ENCODE measurements around the gene TTC13.

Gene TTC13

DNA sequence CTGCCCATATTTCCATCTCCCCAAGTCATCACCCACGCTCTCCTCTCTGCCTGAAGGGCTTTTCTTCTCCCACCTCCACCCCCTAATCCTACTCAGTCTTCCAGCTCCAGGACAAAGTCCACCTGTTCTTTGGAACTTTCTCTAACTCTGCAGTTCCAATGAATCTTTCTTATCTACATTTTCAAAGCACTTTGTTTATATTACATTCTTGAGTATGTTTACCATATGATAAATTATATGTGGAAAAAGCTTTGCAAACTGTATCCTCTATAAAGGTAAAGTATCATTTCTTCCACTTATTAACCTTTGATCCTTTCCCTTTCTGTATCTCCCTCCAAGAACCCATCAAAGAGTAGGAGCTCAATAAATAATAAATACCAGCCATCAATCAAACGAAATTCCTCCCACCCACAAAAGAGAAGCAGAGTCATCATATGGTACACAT is 39.7 kb downstream of the TTC13 start:
- no peak for DNase-seq (ENCODE audit: low read depth in 2 of 2)
- TF ChIP-seq, protein P1, sequence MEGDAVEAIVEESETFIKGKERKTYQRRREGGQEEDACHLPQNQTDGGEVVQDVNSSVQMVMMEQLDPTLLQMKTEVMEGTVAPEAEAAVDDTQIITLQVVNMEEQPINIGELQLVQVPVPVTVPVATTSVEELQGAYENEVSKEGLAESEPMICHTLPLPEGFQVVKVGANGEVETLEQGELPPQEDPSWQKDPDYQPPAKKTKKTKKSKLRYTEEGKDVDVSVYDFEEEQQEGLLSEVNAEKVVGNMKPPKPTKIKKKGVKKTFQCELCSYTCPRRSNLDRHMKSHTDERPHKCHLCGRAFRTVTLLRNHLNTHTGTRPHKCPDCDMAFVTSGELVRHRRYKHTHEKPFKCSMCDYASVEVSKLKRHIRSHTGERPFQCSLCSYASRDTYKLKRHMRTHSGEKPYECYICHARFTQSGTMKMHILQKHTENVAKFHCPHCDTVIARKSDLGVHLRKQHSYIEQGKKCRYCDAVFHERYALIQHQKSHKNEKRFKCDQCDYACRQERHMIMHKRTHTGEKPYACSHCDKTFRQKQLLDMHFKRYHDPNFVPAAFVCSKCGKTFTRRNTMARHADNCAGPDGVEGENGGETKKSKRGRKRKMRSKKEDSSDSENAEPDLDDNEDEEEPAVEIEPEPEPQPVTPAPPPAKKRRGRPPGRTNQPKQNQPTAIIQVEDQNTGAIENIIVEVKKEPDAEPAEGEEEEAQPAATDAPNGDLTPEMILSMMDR (IDR thresholded peaks at IDR 0.05; ENCODE audit: low read depth, low read length), result no peak
- H3K4me3 ChIP-seq (replicated peaks in 1 of 2; ENCODE audit: low read depth in 2 of 2, low read length in 2 of 2), result no peak overlapping the region

DNA sequence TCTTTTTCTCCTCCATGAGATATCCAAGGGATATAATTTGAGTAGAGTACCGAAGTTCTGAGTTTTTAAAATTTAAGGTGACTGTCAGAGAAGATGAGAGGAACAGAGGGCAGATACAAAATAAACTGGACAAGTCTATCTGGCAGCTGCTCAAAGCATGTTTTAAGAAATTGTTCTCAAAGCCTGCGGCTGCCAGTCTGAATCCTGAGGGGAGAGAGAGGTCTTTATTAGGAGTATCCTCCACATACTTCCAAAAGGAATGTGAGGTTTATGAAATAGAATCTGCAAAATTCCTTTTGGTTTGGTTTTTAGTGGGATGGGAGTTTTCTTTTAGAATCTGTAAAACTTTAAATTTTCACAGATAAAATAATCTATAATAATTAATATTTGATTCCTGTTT is 41.3 kb downstream of the TTC13 start:
- no peak overlapping the region for H3K4me3 ChIP-seq (replicated peaks in 1 of 2; ENCODE audit: low read depth in 2 of 2, low read length in 2 of 2)
- peak in 1 of 2 donors; percentile 15 for DNase-seq (ENCODE audit: low read depth in 2 of 2)
- TF ChIP-seq, protein P1 (IDR thresholded peaks at IDR 0.05; ENCODE audit: low read depth, low read length), result no peak

DNA sequence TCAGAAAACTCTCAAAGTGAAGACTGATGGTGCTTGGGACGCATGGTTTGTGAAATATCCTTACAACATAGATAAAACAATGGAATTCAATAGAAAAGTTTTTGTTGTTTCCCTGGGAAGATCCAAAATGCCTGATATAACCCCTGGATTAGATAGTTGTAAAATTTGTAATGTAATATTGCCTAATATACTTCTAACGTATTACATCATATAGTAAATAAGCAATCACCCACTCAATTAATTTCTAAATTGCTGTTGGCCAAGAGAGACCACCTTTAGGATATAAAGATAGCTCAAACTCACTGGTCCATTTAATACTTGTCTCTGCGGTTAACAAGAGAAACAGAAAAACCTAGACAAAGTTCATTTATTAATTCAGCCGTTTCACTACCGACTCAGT is 42.2 kb downstream of the TTC13 start:
- TF ChIP-seq, protein P1 (IDR thresholded peaks at IDR 0.05; ENCODE audit: low read depth, low read length), result no peak
- H3K4me3 ChIP-seq (replicated peaks in 1 of 2; ENCODE audit: low read depth in 2 of 2, low read length in 2 of 2), result no peak overlapping the region
- no peak for DNase-seq (ENCODE audit: low read depth in 2 of 2)

DNA sequence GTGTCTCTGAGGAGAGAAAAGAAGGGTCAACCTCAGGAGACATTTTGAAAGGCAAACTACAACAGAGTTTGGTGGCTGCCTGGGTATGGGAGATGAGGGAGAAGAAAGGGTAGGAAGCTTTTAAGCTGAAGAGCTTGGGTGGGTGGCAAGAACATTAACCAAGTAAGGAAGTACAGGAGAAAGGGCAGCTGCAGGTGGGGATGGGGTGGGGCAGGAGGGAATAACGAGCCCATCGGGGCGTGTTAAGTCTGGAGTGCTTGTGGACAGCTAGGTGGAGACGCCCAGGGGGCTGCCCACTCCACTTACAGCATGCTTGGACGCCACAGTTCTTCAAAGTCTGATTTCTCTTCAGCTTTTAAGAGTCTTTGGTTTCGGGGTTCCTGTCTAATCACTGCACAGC is 42.8 kb downstream of the TTC13 start:
- no peak for DNase-seq (ENCODE audit: low read depth in 2 of 2)
- TF ChIP-seq, protein P1 (IDR thresholded peaks at IDR 0.05; ENCODE audit: low read depth, low read length), result no peak
- H3K4me3 ChIP-seq (replicated peaks in 1 of 2; ENCODE audit: low read depth in 2 of 2, low read length in 2 of 2), result no peak overlapping the region

DNA sequence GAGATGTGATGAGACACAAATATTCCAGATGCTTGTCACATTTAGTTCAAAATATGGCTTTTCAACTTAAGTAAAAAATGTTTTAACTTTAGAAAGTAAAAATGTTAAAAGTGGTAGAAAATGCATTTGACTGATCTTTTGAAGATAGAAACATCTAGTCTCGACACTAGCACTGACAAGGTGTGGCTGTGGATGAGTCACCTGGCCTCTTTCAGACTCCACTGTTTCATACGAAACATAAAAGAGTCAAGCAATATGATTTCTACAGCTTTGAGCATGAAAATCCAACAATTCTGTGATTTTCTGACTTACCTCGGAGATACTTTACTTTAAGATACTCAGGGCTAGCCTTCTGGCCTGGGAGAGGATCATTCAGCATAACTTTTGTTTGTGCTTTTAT is 47.7 kb downstream of the TTC13 start:
- no peak for DNase-seq (ENCODE audit: low read depth in 2 of 2)
- TF ChIP-seq, protein P1 (IDR thresholded peaks at IDR 0.05; ENCODE audit: low read depth, low read length), result no peak
- no peak overlapping the region for H3K4me3 ChIP-seq (replicated peaks in 1 of 2; ENCODE audit: low read depth in 2 of 2, low read length in 2 of 2)

DNA sequence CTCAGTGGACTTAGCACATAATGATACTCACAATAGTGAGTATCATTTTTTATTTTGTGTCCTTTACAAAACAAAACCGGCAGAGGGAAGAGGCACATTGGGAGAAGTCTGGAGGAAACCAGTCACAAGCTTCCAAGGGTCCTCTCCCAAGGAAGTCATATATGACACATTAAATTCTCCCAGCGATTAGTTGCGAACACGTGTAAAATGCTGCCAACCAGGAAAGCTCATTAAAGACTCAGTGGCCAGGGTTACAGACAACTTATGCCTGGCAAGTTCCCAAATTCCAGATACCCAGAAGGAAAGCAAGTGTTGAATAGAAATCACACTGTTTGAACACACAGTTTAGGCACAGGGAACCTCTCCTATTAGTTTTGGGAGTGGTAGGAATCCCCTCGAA is 52.5 kb downstream of the TTC13 start:
- H3K4me3 ChIP-seq (replicated peaks in 1 of 2; ENCODE audit: low read depth in 2 of 2, low read length in 2 of 2), result no peak overlapping the region
- no peak for DNase-seq (ENCODE audit: low read depth in 2 of 2)
- TF ChIP-seq, protein P1 (IDR thresholded peaks at IDR 0.05; ENCODE audit: low read depth, low read length), result no peak

DNA sequence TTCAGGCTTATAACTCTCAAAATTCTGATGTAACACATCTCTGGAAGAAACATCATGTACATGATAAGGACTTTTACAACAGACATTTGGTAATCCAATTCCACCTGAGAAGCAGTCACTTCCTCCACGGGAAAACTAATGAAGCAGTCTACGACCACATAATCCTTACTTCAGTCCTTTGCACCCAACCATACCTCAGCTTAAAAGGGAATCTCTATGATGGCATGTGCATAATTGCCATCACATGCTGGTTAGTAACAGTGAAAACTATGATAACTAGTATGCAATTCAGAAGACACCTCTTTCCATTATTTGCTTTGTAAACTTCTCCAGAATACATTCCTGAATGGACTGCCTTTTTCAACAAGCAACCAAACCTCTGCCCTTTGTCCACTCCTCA is 53.1 kb downstream of the TTC13 start:
- no peak for DNase-seq (ENCODE audit: low read depth in 2 of 2)
- TF ChIP-seq, protein P1 (IDR thresholded peaks at IDR 0.05; ENCODE audit: low read depth, low read length), result no peak
- H3K4me3 ChIP-seq (replicated peaks in 1 of 2; ENCODE audit: low read depth in 2 of 2, low read length in 2 of 2), result no peak overlapping the region

Data from cardiac fibroblast (primary cell).